ENCODE results near the gene TLE7. TPM values are rescaled to one million over a fixed set of nuclear protein-coding genes. Genes with fewer than 3 reads are reported as not detected.

TLE7 gene
- total and polyA plus RNA-seq, 2 experiments from 2014 or later: 0.44 to 2.5 TPM

- Mint-ChIP-seq H3K27ac (no peak overlapping the region), H3K4me1 (no peaks in the 10 kb centered on the region), H3K9me3 (peaks cover 44% of the 10 kb centered on the region), H3K36me3 (ENCODE audit: low read depth) (peaks cover 11% of the 10 kb centered on the region), H3K27me3 (ENCODE audit: insufficient read depth, low read depth, poor library complexity) (peaks cover 13% of the 10 kb centered on the region), H3K4me3 (no peak overlapping the region; the same call in 2 of the 3 replicates)
- peak; percentile 86 for ATAC-seq
- Histone ChIP-seq H3F3A (replicated peaks; ENCODE audit: low read depth) (no peaks in the 10 kb centered on the region), H3K36me3 (ENCODE audit: insufficient read depth) (peaks cover 3% of the 10 kb centered on the region; the same call in 1 of the 2 replicates), H2AFZ (peak overlapping the region; percentile 80), H3K9me2 (ENCODE audit: insufficient read depth) (no peaks in the 10 kb centered on the region), H3K27ac (ENCODE audit: low read depth) (no peak overlapping the region), H3K4me1 (ENCODE audit: insufficient read depth) (no peaks in the 10 kb centered on the region), H4K20me1 (replicated peaks; ENCODE audit: insufficient read depth) (no peaks in the 10 kb centered on the region), H3K27me3 (ENCODE audit: insufficient read depth) (no peaks in the 10 kb centered on the region; the same call in 1 of the 2 replicates), H3K4me2 (peak overlapping the region; percentile 64; the same call in 1 of the 2 replicates), H3K4me3 (peak overlapping the region; percentile 46), H3K79me2 (replicated peaks; ENCODE audit: insufficient read depth) (no peaks in the 10 kb centered on the region)
- TF ChIP-seq, protein P1, sequence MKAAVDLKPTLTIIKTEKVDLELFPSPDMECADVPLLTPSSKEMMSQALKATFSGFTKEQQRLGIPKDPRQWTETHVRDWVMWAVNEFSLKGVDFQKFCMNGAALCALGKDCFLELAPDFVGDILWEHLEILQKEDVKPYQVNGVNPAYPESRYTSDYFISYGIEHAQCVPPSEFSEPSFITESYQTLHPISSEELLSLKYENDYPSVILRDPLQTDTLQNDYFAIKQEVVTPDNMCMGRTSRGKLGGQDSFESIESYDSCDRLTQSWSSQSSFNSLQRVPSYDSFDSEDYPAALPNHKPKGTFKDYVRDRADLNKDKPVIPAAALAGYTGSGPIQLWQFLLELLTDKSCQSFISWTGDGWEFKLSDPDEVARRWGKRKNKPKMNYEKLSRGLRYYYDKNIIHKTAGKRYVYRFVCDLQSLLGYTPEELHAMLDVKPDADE (IDR thresholded peaks at IDR 0.05): no peak
- TF ChIP-seq CTCF (conservative IDR thresholded peaks at IDR 0.05; ENCODE audit: low read depth in 2 of 2): peak; percentile 72 to 87
- DNase-seq (ENCODE audit: low spot score): peak; percentile 84
Measured at GRCh38 chr16:71441348-71442050, 355 bp downstream of the TLE7 start.

GRCh38 chr16:71440669-71441347 lies 1.0 kb downstream of the TLE7 start:
- H3K9me3 Mint-ChIP-seq: peaks cover 37% of the 10 kb centered on the region
- peaks cover 9% of the 10 kb centered on the region for H3K36me3 Mint-ChIP-seq (ENCODE audit: low read depth)
- Histone ChIP-seq H2AFZ (peak overlapping the region; percentile 94; the same call in 1 of the 2 replicates), H3K4me3 (no peak overlapping the region), H3K27ac (ENCODE audit: low read depth) (no peak overlapping the region), H3K36me3 (ENCODE audit: insufficient read depth) (no peaks in the 10 kb centered on the region), H4K20me1 (replicated peaks; ENCODE audit: insufficient read depth) (no peaks in the 10 kb centered on the region), H3K27me3 (ENCODE audit: insufficient read depth) (no peaks in the 10 kb centered on the region; the same call in 1 of the 2 replicates), H3F3A (replicated peaks; ENCODE audit: low read depth) (no peaks in the 10 kb centered on the region), H3K9me2 (ENCODE audit: insufficient read depth) (no peaks in the 10 kb centered on the region), H3K4me2 (no peak overlapping the region), H3K4me1 (ENCODE audit: insufficient read depth) (no peaks in the 10 kb centered on the region), H3K79me2 (replicated peaks; ENCODE audit: insufficient read depth) (no peaks in the 10 kb centered on the region)
- H3K4me3 Mint-ChIP-seq: no peak overlapping the region; the same call in 2 of the 3 replicates
- TF ChIP-seq CTCF (conservative IDR thresholded peaks at IDR 0.05; ENCODE audit: low read depth in 2 of 2) (peak; percentile 61 to 82), JUNB (IDR thresholded peaks at IDR 0.05; ENCODE audit: unreplicated experiment) (no peak), CREB1 (CRISPR knock-in tag; IDR thresholded peaks at IDR 0.05; ENCODE audit: low read depth) (no peak)
- ATAC-seq: peak; percentile 81
- no peaks in the 10 kb centered on the region for H3K4me1 Mint-ChIP-seq
- peaks cover 13% of the 10 kb centered on the region for H3K27me3 Mint-ChIP-seq (ENCODE audit: insufficient read depth, low read depth, poor library complexity)
- no peak overlapping the region for H3K27ac Mint-ChIP-seq
- peak; percentile 77 for DNase-seq (ENCODE audit: low spot score)

All from GM23338 (cell line).